Measurements from ENCODE around the gene MED8. TPM values are rescaled to one million over a fixed set of nuclear protein-coding genes. Genes with fewer than 3 reads are reported as not detected.

The MED8 gene
- total and polyA plus RNA-seq, 2 of the 13 experiments (the other 11 are each of a cell fraction or from before 2014, with no cell fraction given), result 16.9 to 77.4 TPM

DNA sequence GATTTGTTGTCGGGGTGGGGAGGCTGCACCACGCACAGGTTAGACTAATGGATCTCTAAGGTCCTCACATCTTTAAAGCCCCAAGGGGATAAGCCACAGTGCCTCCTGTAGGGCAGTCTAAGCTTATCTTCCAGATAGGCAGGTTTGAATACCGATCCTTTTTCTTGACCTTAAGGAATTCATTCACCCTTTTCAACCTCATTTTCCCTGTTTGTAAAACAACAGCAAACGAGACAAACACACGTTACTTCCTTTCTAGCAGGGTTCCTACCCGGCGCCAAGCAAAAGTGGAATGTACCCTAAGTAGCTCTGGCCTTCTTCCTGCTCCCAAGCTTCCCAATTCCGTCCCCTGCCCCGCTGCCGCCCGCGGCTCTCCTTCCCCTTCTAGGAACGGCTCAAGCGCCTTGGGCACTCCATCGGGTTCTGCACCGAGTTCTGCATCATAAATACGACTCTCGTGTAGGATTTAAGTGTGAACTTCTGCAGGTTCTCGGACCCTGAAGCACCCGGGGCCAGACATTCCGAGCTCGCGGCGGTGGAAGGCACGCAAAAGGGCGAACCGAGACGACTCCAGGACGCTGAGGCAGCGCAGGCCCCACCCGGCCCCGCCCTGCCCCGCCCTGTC, 31.4 kb downstream of the MED8 start (continued):
- TF ChIP-seq, protein P1, sequence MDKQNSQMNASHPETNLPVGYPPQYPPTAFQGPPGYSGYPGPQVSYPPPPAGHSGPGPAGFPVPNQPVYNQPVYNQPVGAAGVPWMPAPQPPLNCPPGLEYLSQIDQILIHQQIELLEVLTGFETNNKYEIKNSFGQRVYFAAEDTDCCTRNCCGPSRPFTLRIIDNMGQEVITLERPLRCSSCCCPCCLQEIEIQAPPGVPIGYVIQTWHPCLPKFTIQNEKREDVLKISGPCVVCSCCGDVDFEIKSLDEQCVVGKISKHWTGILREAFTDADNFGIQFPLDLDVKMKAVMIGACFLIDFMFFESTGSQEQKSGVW (CRISPR knock-in tag; IDR thresholded peaks at IDR 0.05; ENCODE audit: borderline replicate concordance), result no peak
- TF ChIP-seq CBX2 (IDR thresholded peaks at IDR 0.05; ENCODE audit: low read depth, low read length) (no peak), CBX2 (CRISPR knock-in tag; IDR thresholded peaks at IDR 0.05; ENCODE audit: low read depth) (no peak), NR2C2 (CRISPR knock-in tag; IDR thresholded peaks at IDR 0.05; ENCODE audit: borderline replicate concordance) (no peak), ZBTB20 (CRISPR knock-in tag; IDR thresholded peaks at IDR 0.05; ENCODE audit: borderline replicate concordance, low read depth) (no peak), NR2F1 (CRISPR knock-in tag; IDR thresholded peaks at IDR 0.05) (no peak), ZNF432 (CRISPR knock-in tag; IDR thresholded peaks at IDR 0.05; ENCODE audit: borderline replicate concordance) (no peak), NCOA2 (CRISPR knock-in tag; IDR thresholded peaks at IDR 0.05) (no peak), ZNF577 (CRISPR knock-in tag; IDR thresholded peaks at IDR 0.05; ENCODE audit: borderline replicate concordance, low read depth) (no peak), NFKBIZ (CRISPR knock-in tag; IDR thresholded peaks at IDR 0.05) (no peak), ZFP1 (CRISPR knock-in tag; IDR thresholded peaks at IDR 0.05) (no peak), MXD4 (CRISPR knock-in tag; IDR thresholded peaks at IDR 0.05) (no peak), TBX3 (IDR thresholded peaks at IDR 0.05; ENCODE audit: borderline replicate concordance) (no peak), PRPF4 (IDR thresholded peaks at IDR 0.05; ENCODE audit: low read depth, low read length, poor library complexity, severe bottlenecking) (no peak), ZMYM3 (CRISPR knock-in tag; IDR thresholded peaks at IDR 0.05) (no peak), ZFP41 (CRISPR knock-in tag; IDR thresholded peaks at IDR 0.05; ENCODE audit: borderline replicate concordance) (no peak), TCF7L2 (IDR thresholded peaks at IDR 0.05; ENCODE audit: low read depth, low read length) (no peak), ZNF382 (CRISPR knock-in tag; IDR thresholded peaks at IDR 0.05; ENCODE audit: borderline replicate concordance) (no peak), NCOA5 (CRISPR knock-in tag; IDR thresholded peaks at IDR 0.05) (no peak), MAF1 (CRISPR knock-in tag; IDR thresholded peaks at IDR 0.05; ENCODE audit: borderline replicate concordance) (peak; percentile 50; the same call in 1 of the 2 replicates), ZNF337 (CRISPR knock-in tag; IDR thresholded peaks at IDR 0.05; ENCODE audit: borderline replicate concordance, low read depth) (no peak), HNRNPK (IDR thresholded peaks at IDR 0.05; ENCODE audit: low read depth, low read length, poor library complexity, severe bottlenecking) (no peak), HMG20A (CRISPR knock-in tag; IDR thresholded peaks at IDR 0.05; ENCODE audit: borderline replicate concordance) (no peak)
- TF ChIP-seq, protein P2, sequence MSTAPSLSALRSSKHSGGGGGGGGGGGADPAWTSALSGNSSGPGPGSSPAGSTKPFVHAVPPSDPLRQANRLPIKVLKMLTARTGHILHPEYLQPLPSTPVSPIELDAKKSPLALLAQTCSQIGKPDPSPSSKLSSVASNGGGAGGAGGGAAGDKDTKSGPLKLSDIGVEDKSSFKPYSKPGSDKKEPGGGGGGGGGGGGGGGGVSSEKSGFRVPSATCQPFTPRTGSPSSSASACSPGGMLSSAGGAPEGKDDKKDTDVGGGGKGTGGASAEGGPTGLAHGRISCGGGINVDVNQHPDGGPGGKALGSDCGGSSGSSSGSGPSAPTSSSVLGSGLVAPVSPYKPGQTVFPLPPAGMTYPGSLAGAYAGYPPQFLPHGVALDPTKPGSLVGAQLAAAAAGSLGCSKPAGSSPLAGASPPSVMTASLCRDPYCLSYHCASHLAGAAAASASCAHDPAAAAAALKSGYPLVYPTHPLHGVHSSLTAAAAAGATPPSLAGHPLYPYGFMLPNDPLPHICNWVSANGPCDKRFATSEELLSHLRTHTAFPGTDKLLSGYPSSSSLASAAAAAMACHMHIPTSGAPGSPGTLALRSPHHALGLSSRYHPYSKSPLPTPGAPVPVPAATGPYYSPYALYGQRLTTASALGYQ (CRISPR knock-in tag; IDR thresholded peaks at IDR 0.05), result no peak
- TF ChIP-seq, protein P3, sequence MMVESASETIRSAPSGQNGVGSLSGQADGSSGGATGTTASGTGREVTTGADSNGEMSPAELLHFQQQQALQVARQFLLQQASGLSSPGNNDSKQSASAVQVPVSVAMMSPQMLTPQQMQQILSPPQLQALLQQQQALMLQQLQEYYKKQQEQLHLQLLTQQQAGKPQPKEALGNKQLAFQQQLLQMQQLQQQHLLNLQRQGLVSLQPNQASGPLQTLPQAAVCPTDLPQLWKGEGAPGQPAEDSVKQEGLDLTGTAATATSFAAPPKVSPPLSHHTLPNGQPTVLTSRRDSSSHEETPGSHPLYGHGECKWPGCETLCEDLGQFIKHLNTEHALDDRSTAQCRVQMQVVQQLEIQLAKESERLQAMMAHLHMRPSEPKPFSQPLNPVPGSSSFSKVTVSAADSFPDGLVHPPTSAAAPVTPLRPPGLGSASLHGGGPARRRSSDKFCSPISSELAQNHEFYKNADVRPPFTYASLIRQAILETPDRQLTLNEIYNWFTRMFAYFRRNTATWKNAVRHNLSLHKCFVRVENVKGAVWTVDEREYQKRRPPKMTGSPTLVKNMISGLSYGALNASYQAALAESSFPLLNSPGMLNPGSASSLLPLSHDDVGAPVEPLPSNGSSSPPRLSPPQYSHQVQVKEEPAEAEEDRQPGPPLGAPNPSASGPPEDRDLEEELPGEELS (CRISPR knock-in tag; IDR thresholded peaks at IDR 0.05), result no peak; the same call in 1 of the 2 replicates
- TF ChIP-seq, protein P4, sequence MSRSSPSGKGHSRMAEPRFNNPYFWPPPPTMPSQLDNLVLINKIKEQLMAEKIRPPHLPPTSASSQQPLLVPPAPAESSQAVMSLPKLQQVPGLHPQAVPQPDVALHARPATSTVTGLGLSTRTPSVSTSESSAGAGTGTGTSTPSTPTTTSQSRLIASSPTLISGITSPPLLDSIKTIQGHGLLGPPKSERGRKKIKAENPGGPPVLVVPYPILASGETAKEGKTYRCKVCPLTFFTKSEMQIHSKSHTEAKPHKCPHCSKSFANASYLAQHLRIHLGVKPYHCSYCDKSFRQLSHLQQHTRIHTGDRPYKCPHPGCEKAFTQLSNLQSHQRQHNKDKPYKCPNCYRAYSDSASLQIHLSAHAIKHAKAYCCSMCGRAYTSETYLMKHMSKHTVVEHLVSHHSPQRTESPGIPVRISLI (CRISPR knock-in tag; IDR thresholded peaks at IDR 0.05; ENCODE audit: borderline replicate concordance), result no peak

Measured in HepG2 (cell line).